Activated CD4-positive, alpha-beta T cell treated with anti-CD3 and anti-CD28 coated beads for 48 hours (primary cell): ENCODE data around the gene FAM118B.

Source experiments
- DNase-seq: peaks from one replicate; pipeline ENCODE4 v3.0.0-alpha.2; 2020

Gene FAM118B

DNA sequence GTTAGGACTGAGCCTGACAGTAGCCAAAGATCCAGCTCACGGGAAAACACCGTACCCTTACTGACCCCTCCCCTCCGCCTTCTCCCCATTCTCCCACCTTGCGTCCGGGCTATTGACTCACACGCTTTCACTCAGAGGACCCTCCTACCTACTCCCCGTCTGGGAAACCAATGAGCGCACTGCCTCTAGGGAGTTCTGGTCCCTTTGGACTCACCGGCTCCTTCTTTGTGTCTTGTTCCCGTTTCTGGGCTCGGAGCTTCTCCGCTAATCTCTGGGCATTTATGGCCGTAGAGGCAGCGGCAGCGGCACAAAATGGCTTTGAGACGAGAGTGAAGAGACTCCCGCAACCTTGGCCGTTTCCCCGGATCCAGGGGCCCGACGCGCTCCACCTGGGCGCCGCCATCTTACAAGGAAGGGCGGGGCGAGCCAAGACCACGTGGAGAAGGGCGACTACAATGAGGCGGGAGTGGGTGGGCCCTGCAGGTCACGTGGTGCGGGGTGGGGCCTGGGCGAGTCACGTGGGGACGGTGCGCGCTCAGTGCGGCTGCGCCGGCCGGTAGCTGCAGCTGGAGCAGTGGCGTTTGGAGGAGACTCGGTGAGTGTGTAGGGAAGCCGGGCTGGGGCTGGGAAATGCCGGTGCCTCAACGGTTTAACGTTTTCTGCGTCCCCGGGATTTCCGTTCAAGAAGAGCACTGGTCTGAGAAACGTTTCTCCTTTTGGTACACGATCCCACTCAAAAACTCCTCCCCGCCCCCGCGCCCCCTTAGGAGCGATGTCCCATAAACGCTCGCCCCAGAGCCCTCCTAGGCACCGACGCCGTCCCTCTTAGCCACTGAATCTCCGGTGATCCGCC lies at the start of gene FAM118B, which contains the start of gene RPUSD4:
Gene FAM118B (plus strand): TSS at position 547 of the 853 bp plus-strand sequence. CDS start 23,220 bp downstream, outside the sequence.
Gene RPUSD4 (minus strand): TSS at position 415 of the 853 bp plus-strand sequence. CDS start 12 bp downstream, at position 403.
- DNase-seq, result peak; percentile 99

DNA sequence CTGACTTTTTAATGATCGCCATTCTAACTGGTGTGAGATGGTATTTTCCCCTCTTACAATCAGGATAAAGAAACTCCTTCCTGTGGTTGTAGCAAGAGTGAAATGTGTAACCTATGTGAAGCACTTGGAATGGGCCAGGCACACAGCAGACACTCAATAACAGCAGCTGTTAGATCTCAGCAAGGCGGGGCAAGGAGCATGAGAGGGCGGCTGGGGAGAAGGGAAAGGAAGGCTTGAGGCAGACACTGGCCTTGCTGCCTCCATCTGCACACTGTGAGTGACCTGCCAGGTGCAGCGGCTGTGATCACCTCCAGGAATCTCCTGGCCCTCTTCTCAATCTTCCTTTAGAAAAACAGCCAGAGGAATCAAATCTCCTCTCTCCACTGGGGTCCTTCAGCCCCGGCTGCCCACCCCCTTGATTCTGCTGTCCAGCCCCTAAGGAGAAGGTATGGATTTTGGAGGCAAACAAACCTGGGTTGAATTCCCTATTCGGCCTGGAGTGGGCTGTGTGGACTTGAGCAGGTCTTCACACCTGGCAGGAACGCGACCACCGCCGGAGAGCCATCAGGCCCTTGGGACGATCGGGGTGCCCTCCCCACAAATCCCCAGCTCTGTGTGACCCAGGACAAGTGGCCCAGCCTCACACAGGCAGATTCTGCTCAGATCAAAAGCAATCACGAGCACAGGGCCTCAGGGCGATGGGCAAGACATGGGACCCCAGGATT lies 49.1 kb upstream of the FAM118B start:
- DNase-seq, result no peak

DNA sequence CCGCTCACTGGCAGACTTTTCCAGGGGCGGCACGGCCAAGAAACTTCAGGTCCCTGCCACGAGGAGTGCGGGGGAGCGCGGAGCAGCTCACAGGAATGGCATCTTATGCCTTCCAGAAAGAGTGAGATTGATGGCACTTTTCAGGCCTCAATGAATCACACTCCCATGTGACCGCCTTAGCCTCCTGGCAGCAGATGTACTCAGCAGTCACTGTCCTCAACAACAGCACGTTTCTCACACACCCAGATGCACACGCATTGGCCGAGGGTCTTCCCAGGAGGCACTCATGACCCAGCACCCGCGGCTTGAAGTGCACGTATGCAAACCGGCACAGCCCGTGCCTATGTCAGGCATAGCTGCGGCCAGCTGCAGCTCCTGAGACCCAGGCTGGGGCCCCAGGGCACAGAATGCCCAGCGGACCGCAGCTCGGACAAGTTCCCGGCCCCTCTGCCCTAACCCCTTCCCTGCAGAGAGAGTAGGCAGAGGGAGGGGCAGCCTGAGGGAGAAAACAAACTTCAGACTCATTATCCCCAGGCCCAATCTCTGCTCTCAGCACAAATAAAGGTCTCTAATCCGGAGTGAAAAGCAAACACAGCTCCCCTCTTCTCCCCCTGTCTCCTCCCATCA lies 48.4 kb upstream of the FAM118B start:
- no peak for DNase-seq

DNA sequence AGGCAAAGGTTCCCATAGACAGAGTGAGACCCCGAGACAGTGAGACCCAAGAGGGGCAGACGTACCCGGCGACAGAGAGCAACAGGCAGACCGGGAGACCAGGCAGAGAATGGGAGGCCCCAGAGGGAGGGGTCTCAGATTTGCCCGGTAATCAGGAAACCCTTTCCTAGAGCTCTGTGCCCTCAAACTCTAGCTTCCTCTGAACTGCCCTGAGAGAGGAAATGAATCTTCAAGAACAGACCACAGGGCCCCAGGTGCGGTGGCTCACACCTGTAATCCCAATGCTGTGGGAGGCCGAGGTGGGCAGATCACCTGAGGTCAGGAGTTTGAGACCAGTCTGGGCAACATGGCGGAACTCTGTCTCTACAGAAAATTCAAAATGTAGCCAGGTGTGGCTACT lies 47.8 kb upstream of the FAM118B start:
- no peak for DNase-seq

DNA sequence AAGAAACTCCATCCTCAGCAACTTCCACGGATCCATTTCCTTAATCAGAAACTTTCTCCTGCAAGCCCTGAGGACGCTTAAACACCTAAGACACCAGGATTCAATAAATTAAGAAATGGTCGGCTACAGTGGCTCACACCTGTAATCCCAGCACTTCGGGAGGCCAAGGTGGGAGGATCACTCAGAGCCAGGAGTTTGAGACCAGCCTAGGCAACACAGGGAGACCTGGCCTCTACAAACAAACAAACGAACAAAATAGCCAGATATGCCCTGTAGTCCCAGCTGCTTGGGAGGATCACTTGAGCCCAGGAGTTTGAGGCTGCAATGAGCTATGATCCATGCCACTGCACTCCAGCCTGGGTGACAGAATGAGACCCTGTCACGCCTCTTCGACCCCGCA lies 46.8 kb upstream of the FAM118B start:
- DNase-seq, result no peak

DNA sequence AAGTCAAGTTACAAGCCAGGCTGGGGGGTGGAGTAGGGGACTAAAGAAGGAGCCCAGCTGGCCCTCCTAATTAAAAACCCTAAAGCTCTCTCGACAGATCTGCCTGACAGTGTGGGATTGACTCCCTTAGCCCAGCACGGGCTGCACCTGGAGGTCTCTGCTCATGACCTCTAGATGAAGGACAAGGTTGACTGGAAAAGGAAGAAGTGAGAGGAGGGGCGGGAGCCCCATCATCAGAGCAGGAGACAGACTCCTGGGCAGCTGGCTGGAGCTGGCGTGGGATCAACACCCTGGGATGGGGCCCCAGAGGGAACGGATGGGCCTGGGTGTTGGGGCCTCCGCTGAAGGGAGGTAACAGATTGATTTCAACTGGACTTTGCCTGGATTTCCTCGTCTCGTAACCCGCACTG lies 46.3 kb upstream of the FAM118B start:
- no peak for DNase-seq

DNA sequence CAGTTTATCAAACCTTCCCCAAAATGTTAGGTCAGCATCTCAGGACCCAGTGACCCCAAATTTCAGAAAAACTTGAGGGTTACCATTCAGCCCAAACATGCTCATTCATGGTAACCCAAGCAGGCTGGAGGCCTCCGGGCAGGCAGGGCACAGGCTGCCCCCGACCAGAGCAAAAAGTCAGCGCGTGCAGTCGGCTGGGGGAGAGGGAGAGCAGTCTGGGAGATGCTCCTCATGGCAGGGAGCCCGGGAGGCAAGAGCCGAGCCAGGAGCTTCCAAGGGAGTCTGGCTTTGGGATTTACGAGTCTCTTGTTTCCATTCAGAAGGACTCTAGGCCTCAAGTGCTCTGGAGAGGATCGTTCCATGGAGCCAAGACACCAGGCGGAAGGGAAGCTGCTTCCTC lies 45.8 kb upstream of the FAM118B start:
- DNase-seq, result no peak

DNA sequence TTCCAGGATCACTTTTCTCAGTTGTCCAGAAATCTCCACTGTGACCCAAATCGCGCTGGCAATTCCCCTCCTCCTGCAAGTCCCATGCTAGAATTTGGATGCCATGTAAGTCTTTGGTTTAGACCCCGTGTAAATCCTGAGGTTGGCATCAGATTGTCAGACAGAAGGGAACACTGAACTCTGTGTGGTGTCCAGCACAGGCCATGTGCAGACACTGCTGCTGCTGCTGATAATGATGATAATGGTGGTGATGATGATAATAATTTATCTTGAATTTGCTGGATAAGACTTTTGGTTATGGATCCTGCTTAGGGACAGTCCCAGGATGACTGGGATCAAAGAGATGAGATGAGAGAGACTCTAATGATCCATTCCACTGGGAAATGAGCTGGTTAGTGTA lies 45.2 kb upstream of the FAM118B start:
- no peak for DNase-seq

DNA sequence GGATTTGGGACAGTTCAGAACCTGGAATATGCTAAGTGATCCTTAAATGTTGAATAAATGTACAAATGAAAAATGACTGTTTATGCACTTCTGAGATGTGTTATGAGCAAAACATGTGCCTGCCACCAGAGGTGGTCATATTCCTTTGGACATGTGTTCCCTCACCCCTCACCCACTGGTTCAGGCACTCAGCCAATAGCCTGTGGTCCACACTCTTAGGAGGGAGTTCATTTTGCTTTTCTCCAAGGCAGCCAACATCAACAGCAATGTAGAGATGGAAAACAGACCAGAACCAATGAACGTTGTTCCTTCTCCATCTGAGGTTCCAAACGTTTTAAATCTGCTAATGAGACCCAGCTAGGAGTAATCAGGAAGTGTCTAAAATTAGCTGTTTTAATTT lies 44.1 kb upstream of the FAM118B start:
- DNase-seq, result no peak

DNA sequence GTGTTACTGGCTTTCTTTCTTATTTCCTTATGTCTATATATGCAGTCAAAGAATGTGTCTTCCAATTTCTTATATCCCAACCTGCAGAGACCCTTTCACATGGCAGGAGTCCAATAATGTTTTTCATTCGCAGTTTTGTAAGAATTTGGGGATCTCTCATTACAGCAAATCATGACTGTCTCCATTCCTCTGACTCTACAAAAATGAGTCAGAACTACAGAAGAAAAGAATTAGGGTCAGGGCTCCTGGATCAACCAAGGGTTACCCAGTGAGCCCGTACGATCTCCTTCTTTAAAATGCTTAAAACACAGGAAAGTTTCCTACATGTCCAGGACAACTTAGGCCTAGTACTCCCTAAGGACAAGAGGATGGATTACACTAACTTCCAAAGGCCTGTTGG lies 42.3 kb upstream of the FAM118B start:
- DNase-seq, result no peak

DNA sequence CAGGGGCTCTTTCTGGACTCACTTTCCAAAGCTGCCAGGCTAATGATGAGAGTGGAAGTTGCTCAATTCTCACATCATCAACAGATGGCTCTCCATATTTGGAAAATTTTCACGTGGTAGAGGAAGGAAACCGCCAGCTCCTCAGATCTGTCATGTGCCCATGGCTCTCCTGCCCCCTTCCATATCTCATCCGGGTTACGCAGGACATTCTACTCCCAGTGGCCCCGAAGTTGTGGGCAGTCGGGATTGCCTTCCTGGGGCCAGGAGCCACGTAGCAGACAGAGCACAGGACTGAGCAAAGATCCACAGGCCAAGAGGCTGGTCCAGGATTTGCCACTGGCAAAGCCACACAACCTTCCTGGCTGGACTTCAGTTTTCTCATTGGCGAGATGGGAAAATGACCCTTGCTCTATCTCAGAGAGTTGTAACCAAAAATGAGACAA lies 39.0 kb upstream of the FAM118B start:
- DNase-seq, result no peak

DNA sequence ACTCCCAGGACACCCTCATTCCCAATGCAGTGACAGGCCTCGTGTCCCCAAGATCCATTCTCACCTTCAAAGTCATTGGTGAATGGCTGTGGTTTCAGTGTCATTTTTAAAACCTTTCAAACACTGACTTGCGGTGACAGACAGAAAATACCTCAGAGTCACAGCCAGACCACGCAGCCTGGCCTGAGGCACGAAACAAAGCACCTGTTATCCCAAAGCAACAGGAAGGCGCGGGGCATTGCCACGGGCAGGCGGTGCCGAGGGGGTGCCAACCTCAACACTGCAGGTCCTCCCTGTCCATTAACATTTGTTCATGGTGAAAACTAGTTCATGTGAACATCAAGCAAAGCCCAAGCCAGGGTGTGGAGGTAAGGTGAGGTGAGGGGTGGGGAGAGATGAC lies 38.3 kb upstream of the FAM118B start:
- no peak for DNase-seq

DNA sequence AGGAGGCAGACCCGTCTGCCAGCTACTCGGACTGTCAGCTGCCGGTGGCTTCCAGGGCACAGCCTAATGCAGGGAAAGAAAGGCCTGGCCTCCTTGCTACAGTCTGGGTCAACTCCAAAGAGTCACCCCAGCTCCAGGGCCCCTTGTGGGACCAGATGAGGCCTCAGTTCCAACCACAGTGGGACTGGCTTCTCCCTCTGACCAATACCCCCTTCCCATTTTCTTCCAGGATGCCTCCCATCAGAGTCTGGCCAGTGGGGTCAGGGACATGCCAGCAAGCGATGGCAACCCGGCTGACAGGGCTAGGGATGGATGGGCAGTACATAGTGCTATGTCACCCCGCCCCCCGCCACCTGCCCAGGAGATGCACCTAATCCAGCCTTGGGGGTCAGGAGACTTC lies 36.8 kb upstream of the FAM118B start:
- DNase-seq, result no peak

DNA sequence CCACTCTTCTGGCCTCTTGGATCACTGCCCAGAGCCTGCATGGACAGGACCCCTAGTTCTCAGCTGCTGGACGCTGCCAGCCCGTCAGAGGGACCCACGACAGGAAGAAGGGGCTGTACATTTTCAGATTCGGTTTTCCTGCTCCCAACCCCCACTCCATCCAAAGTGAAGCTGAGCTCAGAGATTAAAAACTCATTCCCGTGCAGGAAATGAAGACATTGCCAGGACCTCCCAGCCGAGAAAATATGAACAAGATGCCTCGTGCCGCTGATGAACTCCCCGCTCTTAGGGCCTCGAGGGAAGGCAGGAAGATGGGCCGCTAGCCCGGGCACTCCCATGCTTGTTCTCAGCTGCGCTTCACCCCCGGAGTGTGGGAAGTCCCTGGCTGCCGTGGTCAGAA lies 36.2 kb upstream of the FAM118B start:
- DNase-seq, result no peak

DNA sequence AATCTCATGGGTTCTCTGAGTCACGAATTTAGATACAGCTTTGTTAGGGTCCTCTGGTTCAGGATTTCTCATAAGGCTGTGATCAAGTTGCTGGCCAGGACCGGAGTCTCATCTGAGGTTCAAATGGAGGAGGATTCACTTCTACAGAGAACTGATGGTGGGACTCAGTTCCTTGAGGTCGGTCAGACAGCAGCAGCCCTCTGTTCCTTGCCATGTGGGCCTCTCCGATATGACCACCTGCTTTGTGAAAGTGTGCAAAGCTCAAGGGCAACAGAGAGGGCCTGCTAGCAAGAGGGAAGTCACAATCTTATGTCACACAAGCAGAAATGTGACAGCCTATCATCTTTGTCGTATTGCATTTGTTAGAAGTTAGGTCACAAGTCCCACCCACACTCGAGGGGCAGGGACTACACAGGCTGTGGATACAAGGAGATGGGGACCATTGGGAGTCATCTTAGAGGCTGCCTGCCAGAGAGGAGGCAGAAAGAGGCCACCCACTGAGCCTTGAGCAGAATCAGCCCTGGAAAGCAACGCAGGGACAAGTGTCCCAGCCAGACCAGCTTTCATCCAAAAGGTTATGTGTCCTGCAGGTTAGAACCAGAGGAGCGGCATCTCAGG lies 34.6 kb upstream of the FAM118B start:
- no peak for DNase-seq

DNA sequence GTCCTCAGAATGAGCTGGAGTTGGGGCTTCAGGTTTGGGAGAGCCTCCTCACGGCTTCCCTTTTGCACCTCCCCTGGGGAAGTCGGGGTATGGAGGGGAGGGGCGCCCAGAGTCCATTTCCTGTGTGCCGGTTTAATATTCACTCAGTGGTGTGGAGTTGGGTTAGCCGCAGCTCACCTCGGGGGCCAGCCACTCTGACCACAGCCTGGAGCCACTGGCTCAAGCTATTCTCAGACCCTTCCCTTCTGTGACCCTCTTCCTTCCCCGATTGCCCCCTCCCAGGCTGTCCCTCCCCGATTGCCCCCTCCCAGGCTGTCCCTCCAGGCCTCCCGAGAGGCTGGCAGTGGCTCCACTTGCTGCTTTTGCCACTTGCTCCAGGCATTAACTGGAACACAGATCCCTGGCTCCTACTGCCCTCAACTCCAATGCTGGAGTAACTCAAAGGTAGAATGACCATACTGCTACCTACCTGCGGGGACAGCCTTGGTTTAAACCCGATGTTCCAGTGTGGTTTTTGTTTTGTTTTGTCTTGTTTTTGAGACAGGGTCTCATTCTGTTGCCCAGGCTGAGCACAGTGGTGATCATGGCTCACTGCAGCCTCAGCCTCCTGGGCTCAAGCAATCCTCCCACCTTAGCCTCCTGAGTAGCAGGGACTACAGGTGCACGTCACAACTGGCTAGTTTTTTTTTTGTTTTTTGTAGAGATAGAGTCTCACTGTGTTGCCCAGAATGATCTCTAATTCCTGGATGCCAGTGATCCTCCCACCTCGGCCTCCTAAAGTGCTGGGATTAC lies 29.4 kb upstream of the FAM118B start:
- no peak for DNase-seq

DNA sequence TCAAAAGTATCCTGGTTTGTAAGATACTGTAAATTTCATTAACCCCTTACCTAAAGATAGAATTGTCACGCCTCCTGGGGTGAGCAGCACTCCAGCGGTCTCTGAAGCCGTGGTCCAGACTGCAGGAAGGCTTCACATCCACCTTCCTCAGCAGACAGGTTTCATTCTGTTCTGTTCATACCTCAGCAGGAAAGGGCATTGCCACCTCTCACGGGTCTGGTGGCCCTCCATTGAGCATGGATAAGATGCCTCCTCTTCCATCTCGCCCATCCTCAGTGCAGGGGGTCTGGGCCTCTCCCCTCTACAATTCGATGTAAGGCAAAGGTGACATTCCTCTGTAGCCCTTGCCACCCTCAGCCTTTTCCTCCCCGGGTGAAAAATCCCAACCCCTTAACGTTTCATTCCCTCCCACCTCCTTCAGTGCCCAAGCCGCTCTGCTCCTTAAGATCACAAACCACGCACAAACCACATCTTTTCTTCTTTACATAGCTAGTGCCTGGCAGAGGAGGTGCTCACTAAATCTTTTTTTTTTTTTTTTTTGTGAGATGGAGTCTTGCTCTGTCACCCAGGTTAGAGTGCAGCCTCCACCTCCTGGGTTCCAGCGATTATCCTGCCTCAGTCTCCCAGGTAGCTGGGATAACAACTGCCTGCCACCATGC lies 28.7 kb upstream of the FAM118B start:
- DNase-seq, result no peak

DNA sequence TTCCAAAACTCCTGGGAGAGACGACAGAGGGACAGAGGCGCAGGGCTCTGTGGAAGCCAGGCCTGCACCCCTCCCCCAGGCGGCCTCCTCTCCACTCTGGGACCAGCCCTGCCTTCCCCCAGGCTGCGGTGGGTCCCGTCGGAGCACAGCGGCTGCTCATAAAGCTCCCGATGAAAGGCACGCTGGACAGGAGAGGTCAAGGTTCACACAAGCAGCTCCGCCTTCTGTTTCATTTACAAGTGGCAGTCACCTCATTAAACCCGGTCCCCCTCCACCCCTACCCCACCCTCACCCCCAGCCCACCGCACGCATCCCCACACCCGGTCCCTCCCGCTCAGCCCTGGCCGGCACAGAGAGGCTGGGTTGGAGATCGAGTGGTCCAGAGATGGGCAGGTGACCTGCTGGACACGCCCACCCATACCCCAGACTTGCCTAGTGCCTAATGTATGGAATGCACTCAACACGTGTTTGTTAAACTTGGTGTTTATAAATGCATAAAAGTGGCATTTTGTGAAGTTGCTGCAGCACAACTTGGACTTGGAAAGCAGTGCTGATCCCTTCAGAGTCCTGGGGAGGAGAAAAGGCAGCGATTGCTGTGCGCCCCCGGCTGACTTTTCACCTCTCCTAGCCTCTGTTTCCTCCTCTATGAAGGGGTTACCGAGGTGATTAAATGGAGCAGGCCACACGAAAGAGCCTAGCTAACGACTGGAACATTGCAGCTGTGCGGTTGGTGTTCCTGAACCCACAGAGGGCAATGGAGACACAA lies 26.1 kb upstream of the FAM118B start:
- no peak for DNase-seq

DNA sequence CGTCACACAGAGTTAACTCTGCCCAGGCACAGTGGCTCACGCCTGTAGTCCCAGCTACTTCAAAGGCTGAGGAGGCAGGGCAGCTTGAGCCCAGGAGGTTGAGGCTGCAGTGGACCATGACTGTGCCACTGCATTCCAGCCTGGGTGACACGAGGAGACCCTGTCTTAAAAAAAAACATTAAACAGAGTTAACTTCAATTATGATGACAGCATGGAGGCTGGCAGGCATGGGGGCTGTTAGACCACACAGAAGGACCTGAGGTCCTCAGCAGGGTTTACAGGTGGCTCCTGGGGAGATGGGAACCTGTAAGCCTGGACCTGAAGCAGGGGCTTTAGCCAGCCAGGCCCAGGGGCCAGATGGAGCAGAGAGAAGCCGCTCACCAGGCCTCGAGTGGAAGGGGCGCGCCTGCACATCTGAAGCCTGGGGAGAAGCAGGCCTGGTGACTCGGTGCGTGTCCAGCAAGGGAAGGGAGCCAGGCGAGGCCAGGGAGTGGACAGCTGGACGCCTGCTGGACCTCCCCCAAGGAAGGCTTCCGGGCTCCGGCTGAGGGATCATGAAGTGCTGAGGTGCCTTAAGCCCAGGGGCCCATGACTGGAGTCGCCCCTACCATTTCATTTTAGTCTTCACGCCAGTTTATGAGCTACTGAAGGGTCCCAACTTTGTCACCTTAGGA lies 25.4 kb upstream of the FAM118B start:
- no peak for DNase-seq
